ENCODE results near the gene TNS2.
A peak's percentile ranks its signal among the peaks of the same experiment; 100 is the strongest.
"Not testable (repeated sequence)": the region's sequence is repeated elsewhere in the genome, so short reads cannot be mapped to it uniquely, and the experiment has no call there.

TNS2 gene

DNA sequence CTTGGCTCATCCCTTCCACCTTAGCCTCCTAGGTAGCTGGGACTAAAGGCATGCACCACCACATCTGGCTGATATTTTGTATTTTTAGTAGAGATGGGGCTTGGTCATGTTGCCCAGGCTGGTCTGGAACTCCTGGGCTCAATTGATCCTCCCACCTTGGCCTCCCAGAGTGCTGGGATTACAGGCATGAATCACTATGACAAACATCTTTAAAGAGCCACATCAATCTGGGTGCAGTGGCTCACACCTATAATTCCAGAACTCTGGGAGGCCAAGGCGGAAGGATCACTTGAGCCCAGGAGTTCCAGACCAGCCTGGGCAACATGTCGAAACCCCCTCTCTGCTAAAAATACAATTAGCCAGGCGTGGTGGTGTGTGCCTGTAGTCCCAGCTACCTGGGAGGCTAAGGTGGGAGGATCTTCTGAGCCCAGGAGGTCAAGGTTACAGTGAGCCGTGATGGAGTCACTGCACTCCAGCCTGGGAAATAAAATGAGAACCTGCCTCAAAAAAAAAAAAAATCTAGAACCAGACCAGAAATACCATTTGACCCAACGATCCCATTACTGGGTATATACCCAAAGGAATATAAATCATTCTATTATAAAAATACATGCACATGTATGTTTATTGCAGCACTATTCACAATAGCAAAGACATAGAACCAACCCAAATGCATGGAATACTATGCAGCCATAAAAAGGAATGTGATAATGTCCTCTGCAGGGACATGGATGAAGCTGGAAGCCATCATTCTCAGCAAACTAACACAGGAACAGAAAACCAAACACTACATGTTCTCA is 45.1 kb downstream of the TNS2 start:
- not testable (repeated sequence) for DNase-seq

DNA sequence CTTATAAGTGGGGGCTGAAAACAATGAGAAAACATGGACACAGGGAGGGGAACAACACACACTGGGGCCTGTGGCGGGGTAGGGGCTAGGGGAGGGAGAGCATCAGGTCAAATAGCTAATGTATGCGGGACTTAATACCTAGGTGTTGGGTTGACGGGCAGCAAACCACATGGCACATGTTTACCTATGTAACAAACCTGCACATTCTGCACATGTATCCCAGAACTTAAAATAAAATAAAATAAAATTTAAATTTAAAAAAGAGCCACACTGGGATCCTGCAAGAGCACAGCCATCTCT is 45.7 kb downstream of the TNS2 start:
- not testable (repeated sequence) for DNase-seq

DNA sequence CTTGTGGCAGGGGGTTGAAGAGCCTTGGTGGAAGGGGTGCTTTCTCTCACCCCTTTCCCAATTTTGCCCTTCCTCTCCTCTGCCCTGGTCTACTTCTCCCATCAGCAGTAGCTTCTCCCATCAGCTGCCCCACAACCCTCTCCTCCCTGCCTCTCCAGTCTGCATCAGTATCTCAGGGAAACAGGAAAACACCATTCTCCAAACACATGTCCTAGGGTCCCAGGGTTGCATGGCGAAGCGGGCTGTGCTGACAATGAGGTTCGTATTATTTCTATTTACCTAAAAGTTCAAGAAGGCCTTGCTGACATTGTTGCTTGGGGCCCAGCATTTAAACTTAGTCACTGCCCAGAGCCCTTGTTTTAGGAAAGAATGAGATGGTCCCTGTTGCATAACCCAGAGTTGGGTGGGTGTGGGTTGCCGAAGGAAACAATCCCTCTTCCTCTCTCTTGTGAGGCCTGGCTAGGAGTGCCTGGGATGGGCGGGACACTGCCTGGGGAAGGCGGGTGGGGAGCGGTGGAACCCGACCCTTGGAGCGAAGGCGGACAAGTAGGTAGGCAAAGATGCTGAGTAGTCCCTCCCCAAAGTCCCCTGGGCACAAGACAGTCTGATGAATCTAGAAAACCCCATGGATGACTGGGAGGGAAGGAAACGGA is 46.4 kb downstream of the TNS2 start:
- DNase-seq = no peak

DNA sequence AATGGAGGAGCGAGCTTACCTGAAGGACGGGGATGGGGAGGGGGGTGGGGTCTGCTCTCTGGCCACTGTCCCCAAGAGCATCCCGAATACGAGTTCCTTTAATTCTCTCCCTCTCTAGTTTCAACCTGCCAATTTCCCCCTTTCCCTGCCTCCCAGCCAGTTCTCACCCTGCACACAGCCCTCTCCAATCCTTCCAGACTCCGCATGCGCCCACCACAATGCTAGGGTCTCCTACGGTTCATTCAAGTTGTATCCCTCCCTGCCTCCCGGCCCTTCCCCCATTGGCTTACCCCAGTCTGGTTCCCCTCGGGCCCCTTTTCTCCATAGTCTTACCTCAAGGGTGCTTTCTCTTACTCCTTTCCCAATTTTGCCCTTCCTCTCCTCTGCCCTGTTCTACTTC is 46.9 kb downstream of the TNS2 start:
- no peak for DNase-seq

DNA sequence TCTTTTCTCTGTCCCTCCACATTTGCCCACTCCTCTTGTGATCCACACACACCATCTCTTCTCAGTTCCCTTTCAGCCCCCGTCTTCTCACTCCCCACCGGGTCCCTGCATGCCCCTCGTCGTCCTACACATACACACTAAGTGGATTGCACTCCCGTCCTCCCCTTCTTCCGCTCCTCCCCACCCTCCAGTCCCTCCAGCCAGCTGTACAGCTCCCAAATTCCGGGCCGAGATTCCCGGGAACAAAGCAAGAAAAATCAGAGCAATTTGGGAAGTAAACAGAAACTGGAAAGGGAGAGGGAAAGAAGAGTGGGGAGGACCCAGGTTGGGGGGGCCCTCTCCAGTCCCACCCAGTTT is 47.3 kb downstream of the TNS2 start:
- no peak for DNase-seq

DNA sequence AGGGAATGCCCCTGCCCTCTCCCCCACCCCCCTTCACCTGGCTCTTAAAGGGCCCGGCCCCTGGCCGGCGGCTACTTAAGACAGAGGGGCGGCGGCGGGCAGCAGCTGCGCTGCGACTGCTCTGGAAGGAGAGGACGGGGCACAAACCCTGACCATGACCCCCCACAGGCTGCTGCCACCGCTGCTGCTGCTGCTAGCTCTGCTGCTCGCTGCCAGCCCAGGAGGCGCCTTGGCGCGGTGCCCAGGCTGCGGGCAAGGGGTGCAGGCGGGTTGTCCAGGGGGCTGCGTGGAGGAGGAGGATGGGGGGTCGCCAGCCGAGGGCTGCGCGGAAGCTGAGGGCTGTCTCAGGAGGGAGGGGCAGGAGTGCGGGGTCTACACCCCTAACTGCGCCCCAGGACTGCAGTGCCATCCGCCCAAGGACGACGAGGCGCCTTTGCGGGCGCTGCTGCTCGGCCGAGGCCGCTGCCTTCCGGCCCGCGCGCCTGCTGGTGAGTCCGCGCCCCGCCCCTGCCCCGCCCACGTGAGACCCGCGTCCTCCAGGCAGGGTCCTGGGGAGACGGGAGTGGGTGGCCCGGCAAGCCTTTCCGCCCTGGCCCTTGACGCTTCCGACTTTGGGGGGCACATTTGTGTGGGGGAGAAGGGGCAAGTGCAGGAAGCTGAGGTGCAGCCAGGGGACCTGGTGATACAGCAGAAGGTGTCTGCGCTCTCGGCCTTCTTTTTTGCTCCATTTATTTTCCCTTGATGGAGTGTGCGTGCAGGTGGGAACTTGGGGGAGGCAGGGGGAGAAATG is 47.9 kb downstream of the TNS2 start, which contains the start of gene IGFBP6:
Gene IGFBP6, plus strand, starts transcription at position 104 of the 790 bp plus-strand sequence. Its CDS starts 51 bp downstream, at position 155.
- DNase-seq = peak; percentile 79

DNA sequence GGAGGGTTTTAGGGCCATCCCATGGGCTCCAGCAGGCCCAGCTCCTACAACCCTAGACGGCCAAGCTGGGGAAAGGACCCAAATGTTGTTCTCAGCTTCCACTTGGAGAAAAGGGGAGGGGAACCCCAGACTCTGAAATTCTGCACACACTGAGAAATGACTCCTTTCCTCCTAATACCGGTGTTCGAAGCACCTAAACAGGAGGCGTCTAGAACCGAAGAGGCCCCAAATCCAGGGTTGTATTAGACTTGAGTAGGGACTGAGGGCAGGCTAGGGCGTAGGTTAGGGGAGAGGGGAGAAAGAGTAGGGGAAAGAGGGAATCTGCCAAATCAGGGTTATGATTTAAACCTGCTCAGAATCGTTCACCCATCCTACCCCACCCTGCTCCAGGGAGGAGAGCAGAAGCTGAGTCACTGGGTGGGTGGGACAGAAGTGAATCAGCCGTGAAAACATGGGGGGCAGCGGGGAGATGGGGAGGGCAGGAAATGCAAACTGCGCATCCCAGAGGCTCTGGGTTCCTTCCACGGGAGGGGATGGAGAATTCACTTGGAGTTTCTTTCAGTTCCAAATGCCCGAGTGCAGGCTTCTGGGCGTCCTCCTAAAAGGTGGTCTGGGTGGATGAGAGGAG is 48.6 kb downstream of the TNS2 start:
- DNase-seq = no peak

DNA sequence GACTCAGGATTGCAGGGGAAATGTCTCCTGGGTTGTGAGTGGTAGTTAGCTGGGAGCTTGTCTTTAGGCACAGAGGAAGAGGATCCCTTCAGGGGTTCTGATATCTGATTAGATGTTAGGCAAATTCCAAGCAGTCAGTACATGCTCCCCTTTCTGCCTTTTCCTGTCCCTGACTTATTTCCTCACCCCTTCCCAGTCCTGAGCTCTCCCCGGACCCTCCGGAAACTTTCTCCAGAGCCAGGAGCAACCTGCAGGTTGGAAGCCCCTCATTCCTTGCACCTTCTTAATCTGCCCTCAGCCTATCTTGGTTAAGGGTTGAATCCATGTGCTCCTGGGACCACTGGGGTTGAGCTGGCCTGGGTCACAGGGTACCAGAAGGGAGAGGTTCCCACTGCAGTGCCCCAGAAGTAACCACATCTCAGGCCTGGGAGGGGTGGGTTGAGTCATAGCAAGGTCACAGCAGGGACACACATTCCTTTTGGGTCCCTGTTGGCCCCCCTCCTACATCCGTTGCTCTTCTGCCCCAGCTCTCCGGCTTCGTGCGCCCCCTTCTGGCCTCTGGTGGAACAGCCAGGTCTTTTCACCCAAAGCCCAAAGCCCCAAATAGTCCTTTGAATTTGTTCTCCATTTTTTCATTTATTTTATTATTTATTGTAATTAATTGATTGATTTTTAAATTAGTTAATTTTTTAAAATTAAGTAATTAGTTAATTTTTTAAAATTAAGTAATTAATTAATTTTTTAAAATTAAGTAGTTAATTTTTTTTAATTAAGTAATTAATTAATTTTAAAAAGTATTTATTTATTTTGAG is 49.4 kb downstream of the TNS2 start:
- DNase-seq = peak; percentile 90

DNA sequence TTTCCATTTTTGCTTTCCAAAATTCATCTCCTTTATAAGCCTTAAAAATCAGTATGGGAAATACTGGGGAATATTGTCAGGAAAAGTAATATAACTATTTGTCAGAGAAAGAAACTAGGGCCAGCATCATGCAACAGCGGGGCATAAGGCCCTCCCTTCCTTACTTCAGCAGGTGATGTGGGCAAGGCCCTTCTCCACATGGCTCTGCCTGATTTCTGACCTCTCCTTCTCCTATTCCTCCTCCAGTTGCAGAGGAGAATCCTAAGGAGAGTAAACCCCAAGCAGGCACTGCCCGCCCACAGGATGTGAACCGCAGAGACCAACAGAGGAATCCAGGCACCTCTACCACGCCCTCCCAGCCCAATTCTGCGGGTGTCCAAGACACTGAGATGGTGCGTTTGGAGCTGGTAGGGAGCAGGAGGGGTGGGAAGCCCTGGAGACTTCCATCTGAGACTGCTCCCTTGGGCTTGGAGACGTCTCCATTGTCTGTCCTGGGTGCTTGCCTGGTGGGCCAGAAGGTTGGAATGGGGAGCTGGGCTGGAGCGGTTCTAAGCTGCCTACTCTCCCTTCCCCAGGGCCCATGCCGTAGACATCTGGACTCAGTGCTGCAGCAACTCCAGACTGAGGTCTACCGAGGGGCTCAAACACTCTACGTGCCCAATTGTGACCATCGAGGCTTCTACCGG is 50.7 kb downstream of the TNS2 start:
- no peak for DNase-seq

DNA sequence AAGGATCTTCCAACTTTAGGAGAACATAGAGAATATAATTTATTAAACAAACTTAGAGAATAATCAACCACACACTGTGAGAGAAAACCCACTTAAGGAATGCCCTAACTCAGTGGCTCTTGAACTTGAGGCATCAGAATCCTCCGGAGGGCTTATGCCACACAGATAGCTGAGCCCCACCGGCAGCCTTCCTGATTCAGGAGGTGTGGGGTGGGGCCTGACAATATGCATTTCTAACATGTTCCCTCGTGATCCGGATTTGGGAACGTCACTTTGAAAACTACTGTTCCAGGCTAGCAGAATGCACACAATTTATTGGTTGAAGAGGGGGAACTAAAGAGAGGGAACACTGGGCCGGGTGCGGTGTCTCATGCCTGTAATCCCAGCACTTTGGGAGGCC is 51.4 kb downstream of the TNS2 start:
- no peak for DNase-seq

DNA sequence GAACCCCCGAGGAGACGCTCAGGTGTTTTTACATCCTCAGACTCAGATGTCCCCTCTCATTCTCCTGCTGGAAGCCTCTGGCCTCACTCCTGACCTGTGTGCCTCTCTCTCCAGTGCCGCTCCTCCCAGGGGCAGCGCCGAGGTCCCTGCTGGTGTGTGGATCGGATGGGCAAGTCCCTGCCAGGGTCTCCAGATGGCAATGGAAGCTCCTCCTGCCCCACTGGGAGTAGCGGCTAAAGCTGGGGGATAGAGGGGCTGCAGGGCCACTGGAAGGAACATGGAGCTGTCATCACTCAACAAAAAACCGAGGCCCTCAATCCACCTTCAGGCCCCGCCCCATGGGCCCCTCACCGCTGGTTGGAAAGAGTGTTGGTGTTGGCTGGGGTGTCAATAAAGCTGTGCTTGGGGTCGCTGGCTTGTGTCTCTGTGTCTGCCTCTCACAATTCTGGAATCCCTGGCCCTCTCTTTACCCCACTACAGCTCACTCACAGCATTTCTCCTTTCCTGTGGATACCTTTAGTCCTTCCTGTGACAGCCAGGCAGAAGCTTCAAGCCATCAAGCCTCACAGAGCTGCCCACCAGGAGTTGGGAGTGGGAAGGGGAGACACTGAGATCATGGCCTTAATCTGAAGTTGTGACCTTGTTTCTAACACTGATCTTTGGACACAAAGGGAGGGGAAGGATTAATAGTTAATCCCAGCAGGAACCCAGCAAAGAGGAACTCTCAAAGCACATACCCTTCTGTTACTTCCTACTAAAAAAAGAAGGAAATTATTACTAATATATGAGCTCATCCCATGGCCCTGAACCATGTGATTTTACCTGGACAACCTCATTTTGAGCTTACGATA is 52.3 kb downstream of the TNS2 start:
- DNase-seq = no peak

DNA sequence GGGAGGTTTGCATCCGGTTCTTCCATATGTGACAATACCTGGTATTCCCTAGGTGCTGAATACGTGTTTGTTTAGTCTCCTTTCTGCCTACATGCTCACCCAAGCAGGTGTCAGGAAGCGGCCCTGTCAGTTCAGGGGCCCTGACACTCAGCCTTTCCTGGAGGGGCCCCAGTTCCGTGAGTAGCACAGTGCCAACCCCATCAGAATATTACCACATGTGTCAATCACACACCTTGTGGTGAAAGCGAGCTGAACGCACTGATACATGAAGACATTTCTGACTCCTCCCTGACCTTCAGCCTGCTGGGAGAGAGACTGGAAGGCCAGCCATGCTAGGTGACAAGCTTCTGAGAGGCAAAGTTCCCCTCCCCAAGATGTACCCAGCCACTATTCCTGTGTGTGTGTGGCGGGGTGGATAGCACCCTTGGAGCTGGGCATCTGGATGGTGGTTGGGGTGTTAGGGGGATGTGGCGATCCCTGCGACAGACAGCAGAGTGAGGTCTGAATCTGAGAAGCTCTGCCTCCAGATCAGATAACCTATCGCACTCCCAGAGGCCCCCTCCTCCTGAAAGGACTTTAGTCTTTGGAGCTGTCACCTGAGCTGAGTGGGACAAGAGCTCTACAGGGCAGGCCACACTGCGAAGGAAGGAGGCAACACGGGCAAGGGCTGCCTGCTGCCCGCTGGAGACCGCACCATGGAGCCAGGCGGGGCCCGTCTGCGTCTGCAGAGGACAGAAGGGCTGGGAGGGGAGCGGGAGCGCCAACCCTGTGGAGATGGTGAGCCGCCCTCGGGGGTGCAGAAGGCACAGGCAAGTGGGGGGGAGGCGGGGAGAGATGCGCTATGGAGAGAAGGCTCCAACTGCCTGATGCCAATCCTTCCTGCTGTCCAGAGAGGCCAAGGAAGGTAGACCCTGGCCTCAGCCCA is 53.3 kb downstream of the TNS2 start, which contains the start of gene SOAT2:
Gene SOAT2, plus strand, starts transcription at position 604 of the 925 bp plus-strand sequence. Its CDS starts 92 bp downstream, at position 696.
- no peak for DNase-seq

DNA sequence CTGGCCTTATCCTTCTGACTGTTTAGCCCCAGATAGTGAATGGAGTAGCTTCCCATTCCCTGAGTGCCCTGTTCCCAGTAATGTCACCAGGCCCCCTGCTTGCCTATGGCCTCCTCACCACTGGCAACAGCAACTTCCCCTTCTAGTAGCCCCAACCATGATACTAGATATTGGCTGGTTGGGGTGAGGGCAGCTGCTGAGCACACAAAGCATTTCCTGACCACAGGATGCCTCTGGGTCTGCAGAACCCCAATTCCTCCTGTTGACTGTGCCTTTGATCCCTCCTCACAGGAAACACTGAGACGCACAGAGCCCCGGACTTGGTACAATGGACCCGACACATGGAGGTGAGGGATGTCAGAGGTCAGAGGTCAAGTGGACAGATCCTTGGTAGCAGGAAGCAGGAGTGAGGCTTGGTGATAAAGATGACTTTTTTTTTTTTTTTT is 54.0 kb downstream of the TNS2 start:
- peak; percentile 85 for DNase-seq

DNA sequence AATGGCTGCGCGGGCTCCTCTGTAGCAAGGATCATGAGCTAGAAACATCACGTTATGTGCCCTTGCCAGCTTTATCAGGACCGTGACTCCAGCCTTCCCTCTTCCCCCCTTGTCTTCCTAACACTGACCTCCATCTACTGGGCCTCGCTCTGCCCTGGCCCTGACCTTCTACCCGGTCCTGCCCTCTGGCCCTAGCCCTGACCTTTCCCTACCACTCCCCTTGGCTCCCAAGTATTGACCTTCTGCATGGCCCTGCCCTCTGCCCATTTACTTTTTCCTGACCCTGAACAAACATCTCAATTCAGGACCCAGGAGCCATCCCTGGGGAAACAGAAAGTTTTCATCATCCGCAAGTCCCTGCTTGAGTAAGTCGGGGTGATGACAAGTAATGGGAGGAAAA is 55.4 kb downstream of the TNS2 start:
- DNase-seq = no peak

DNA sequence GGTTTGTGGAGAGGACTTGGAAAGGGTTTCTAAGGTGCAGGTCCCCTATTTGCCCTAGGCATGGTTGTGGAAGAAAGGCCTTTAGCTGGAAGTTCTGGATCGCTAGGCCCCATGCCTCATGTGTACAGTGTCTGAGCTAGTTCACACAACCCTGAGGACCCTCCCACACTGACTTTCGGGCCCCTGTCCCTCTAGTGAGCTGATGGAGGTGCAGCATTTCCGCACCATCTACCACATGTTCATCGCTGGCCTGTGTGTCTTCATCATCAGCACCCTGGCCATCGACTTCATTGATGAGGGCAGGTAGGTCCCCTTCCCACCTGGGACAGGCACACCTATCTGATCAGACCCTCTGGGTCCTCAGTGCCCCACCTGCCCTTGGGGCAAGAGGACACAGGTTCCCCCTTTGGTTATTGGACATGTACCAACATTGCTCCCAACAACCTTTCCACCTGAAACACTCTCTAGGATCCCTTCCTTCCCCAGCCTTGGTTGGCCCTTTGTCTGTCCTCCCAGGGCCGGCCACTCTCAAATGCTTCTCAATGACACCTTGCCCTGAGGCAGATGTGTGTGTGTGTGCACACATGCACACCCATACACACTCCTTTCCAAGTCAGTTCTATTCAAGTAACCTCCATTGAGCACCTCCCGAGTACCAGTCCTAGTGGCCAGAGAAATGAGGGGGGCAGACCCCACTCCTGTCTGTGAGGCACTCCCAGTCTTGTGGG is 56.0 kb downstream of the TNS2 start:
- DNase-seq = no peak

DNA sequence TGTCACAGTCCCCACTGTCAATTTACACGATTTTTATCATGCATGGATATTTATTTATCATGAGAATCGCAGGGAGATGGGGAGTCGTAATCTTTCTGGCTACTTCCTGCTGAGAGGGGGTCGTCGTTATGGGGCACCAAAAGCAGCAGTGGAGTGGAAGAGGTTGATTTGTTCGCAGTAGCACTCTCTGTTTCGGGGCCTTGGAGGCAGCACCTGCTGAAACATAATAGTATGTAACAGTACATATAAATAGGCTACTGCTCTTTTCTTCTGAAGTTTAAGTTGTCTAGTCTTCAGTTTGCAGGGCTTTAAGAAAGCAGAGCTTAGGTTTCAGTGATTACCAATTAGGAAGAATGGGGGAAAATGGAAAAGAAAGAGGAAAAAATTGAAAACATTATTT is 57.3 kb downstream of the TNS2 start:
- no peak for DNase-seq

DNA sequence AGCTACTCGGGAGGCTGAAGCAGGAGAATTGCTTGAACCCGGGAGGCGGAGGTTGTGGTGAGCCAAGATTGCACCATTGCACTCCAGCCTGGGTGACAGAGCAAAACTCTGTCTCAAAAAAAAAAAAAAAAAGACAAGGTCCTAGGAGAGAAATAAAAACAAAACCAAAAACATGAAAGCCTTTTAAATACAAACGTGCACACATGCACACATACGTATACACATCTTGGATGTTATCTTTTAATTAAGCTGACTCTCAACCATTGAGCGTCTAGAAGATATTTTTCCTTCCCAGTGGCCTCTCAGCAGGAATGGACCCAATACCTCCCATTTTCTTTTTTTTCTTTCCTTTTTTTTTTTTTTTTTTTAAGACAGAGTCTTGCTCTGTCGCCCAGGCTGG is 62.6 kb downstream of the TNS2 start:
- not testable (repeated sequence) for DNase-seq

DNA sequence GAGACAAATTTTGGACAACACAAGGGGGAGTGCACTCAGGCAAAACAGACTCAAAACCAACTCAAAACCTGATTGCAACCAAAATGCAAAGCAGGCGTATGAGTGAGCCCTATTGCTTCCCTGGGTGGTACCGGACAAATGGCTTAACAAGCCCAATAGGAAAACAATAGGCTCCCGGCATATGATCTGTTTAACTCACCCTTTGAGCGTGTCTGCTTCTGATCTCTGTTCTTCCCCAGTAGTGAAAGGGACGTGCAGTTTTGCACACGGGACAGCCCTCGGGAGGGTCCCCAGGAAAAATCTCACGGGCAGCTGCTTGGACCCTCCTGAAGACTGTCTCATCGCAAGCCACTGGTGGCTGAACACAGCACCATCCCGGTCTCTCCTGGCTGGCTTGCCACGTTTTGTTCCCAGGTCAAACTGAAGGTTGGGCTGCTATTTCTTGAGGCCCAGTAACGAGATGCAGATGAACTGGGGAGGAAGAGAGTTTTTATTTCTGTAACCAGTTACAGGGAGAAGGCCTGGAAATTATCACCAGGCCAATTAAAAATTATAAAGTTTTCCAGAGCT is 63.4 kb downstream of the TNS2 start:
- no peak for DNase-seq

DNA sequence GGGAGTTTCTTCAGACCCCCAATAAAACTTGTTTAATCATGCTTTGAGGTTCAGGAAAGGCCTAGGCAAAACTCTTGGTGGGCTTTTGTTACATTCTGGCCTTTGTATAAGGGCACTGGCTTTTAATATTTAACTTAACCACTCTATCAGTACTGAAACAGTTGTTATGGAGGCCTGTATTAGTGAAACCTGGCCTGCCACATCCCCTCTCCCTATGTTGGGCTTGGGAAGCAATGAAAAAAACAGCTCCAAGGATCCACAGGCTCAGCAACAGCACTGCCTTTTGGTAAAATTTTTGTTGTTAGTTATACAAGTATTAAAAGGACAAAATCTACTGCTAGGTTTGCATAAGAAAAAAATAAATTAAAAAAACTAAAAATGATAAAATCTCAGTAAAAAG is 64.1 kb downstream of the TNS2 start:
- DNase-seq = no peak

All from hematopoietic multipotent progenitor cell treated with erythropoietin and hydrocortisone succinate and interleukin-3 and kit ligand, for 4 days (in vitro differentiated cells).